Activated T-cell treated with anti-CD3 and anti-CD28 coated beads, Interleukin-2, amount 50 U/mL, for 24 hours (primary cell): Measurements from ENCODE around the gene PAFAH1B1.
"Not testable (repeated sequence)": the region's sequence is repeated elsewhere in the genome, so short reads cannot be mapped to it uniquely, and the experiment has no call there.

Experiments
- DNase-seq: peaks from one replicate; pipeline ENCODE4 v3.0.0-alpha.2; 2020
- H3K27ac Mint-ChIP-seq: 2 replicates; pipeline ENCODE4 v1.8.0; 2020; ENCODE audit warnings: mild to moderate bottlenecking, mixed read lengths
- H3K27me3 Mint-ChIP-seq: 2 replicates; pipeline ENCODE4 v1.8.0; 2020; ENCODE audit warnings: mixed read lengths
- H3K36me3 Mint-ChIP-seq: 2 replicates; pipeline ENCODE4 v1.8.0; 2020; ENCODE audit warnings: low read depth, mixed read lengths
- H3K4me1 Mint-ChIP-seq: 2 replicates; pipeline ENCODE4 v1.8.0; 2020; ENCODE audit warnings: low read depth, mixed read lengths
- H3K4me3 Mint-ChIP-seq: 2 replicates; pipeline ENCODE4 v1.8.0; 2020; ENCODE audit warnings: mild to moderate bottlenecking, moderate library complexity, mixed read lengths
- H3K9me3 Mint-ChIP-seq: 2 replicates; pipeline ENCODE4 v1.8.0; 2020; ENCODE audit warnings: mixed read lengths

The PAFAH1B1 gene

GRCh38 chr17:2636169-2636930 is 42.9 kb downstream of the PAFAH1B1 start:
- peaks cover 79% of the 10 kb centered on the region for H3K36me3 Mint-ChIP-seq
- H3K4me3 Mint-ChIP-seq: no peak overlapping the region
- H3K4me1 Mint-ChIP-seq: peaks cover 58% of the 10 kb centered on the region
- no peak for DNase-seq
- no peaks in the 10 kb centered on the region for H3K9me3 Mint-ChIP-seq
- no peaks in the 10 kb centered on the region for H3K27me3 Mint-ChIP-seq
- peak overlapping the region; percentile 60 for H3K27ac Mint-ChIP-seq

- Mint-ChIP-seq H3K36me3 (peaks cover 79% of the 10 kb centered on the region), H3K9me3 (no peaks in the 10 kb centered on the region), H3K27ac (peak overlapping the region; percentile 58), H3K27me3 (no peaks in the 10 kb centered on the region), H3K4me1 (peaks cover 50% of the 10 kb centered on the region), H3K4me3 (no peak overlapping the region)
- no peak for DNase-seq
These were observed 44.0 kb downstream of the PAFAH1B1 start for GRCh38 chr17:2637422-2637821.

- H3K36me3 Mint-ChIP-seq: peaks cover 76% of the 10 kb centered on the region
- peak overlapping the region; percentile 52 for H3K27ac Mint-ChIP-seq
- H3K4me1 Mint-ChIP-seq: peaks cover 12% of the 10 kb centered on the region
- no peaks in the 10 kb centered on the region for H3K27me3 Mint-ChIP-seq
- no peak overlapping the region for H3K4me3 Mint-ChIP-seq
- no peak for DNase-seq
- no peaks in the 10 kb centered on the region for H3K9me3 Mint-ChIP-seq
These were observed 51.5 kb downstream of the PAFAH1B1 start for GRCh38 chr17:2644971-2645370.

DNA sequence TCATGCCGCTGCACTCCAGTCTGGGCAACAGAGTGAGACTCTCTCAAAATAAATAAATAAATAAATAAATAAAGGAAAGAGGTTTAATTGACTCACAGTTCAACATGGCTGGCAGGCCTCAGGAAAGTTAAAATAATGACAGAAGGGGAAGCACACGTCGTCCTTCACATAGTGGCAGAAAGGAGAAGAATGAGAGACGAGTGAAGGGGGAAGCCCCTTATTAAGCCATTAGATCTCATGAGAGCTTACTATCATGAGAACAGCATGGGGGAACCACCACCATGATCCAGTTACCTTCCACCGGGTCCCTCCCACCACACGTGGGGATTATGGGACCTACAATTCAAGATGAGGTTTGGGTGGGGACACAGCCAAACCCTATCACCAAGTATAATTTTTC is 54.5 kb downstream of the PAFAH1B1 start:
- H3K27ac Mint-ChIP-seq: no peak overlapping the region
- H3K4me1 Mint-ChIP-seq: peaks cover 15% of the 10 kb centered on the region
- no peak for DNase-seq
- peaks cover 7% of the 10 kb centered on the region for H3K9me3 Mint-ChIP-seq
- no peaks in the 10 kb centered on the region for H3K27me3 Mint-ChIP-seq
- H3K4me3 Mint-ChIP-seq: no peak overlapping the region
- H3K36me3 Mint-ChIP-seq: peaks cover 71% of the 10 kb centered on the region

GRCh38 chr17:2649191-2649590 is 55.7 kb downstream of the PAFAH1B1 start:
- Mint-ChIP-seq H3K27me3 (no peaks in the 10 kb centered on the region), H3K9me3 (peaks cover 7% of the 10 kb centered on the region), H3K4me3 (no peak overlapping the region), H3K4me1 (peaks cover 20% of the 10 kb centered on the region), H3K27ac (no peak overlapping the region), H3K36me3 (peaks cover 65% of the 10 kb centered on the region)
- no peak for DNase-seq

- H3K9me3 Mint-ChIP-seq, H3K27me3 Mint-ChIP-seq, DNase-seq, H3K4me3 Mint-ChIP-seq: not testable (repeated sequence)
- peak overlapping the region; percentile 69 for H3K27ac Mint-ChIP-seq
- peaks cover 47% of the 10 kb centered on the region for H3K4me1 Mint-ChIP-seq
- H3K36me3 Mint-ChIP-seq: peaks cover 73% of the 10 kb centered on the region
These were observed 59.5 kb downstream of the PAFAH1B1 start for GRCh38 chr17:2652911-2653310.

DNA sequence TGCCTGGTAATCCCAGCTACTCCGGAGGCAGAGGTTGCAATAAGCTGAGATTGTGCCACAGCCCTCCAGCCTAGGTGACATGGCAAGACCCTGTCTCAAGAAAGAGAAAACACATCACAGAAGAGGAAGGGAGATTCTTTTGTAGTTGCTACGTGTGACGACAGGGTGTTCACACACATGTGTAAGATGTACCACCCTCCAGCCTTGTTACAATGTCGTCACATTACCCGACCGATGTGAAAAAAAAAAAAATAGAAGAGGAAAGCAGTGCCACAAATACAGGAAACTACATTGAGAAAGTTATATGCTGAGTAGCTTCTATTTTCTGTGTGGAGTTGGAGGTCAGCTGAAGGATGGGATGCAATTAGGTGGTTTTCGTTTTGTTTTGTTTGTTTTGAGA is 62.1 kb downstream of the PAFAH1B1 start:
- Mint-ChIP-seq H3K9me3 (peaks cover 7% of the 10 kb centered on the region), H3K36me3 (peaks cover 75% of the 10 kb centered on the region), H3K4me1 (peaks cover 61% of the 10 kb centered on the region), H3K27me3 (no peaks in the 10 kb centered on the region), H3K27ac (peak overlapping the region; percentile 83), H3K4me3 (no peak overlapping the region)
- no peak for DNase-seq

- H3K36me3 Mint-ChIP-seq: peaks cover 73% of the 10 kb centered on the region
- H3K4me3 Mint-ChIP-seq: no peak overlapping the region
- no peak for DNase-seq
- H3K4me1 Mint-ChIP-seq: peaks cover 64% of the 10 kb centered on the region
- H3K9me3 Mint-ChIP-seq: peaks cover 4% of the 10 kb centered on the region
- no peaks in the 10 kb centered on the region for H3K27me3 Mint-ChIP-seq
- peak overlapping the region; percentile 83 for H3K27ac Mint-ChIP-seq
These were observed 62.8 kb downstream of the PAFAH1B1 start for GRCh38 chr17:2656283-2656682.

- Mint-ChIP-seq H3K4me1 (peaks cover 57% of the 10 kb centered on the region), H3K36me3 (peaks cover 62% of the 10 kb centered on the region)
- H3K9me3 Mint-ChIP-seq, H3K4me3 Mint-ChIP-seq, H3K27ac Mint-ChIP-seq, H3K27me3 Mint-ChIP-seq, DNase-seq: not testable (repeated sequence)
These were observed 65.9 kb downstream of the PAFAH1B1 start for GRCh38 chr17:2659337-2659736.

- H3K36me3 Mint-ChIP-seq: peaks cover 59% of the 10 kb centered on the region
- not testable (repeated sequence) for H3K4me3 Mint-ChIP-seq, H3K9me3 Mint-ChIP-seq, H3K27me3 Mint-ChIP-seq, DNase-seq
- peak overlapping the region; percentile 64 for H3K27ac Mint-ChIP-seq
- H3K4me1 Mint-ChIP-seq: peaks cover 51% of the 10 kb centered on the region
These were observed 67.0 kb downstream of the PAFAH1B1 start for GRCh38 chr17:2660410-2660809.

DNA sequence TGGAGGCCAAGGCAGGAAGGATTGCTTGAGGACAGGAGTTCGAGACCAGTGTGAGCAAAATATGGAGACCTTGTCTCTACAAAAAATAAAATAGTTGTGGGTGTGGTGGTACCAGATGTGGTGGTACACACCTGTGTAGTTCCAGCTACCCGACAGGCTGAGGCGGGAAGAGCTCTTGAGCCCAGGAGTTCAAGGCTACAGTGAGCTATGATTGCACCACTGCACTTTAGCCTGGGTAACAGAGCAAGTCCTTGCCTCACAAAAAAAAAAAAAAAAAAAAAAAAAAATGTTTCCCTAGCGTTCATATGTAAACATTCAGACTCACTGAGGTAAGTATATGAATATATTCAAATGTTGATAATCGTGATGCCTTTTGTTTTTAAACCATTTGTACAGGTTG is 78.6 kb downstream of the PAFAH1B1 start:
- Mint-ChIP-seq H3K27me3 (no peaks in the 10 kb centered on the region), H3K9me3 (no peaks in the 10 kb centered on the region), H3K27ac (no peak overlapping the region), H3K36me3 (peaks cover 91% of the 10 kb centered on the region), H3K4me1 (peaks cover 5% of the 10 kb centered on the region), H3K4me3 (no peak overlapping the region)
- DNase-seq: no peak

- H3K36me3 Mint-ChIP-seq: peaks cover 88% of the 10 kb centered on the region
- not testable (repeated sequence) for H3K9me3 Mint-ChIP-seq, DNase-seq, H3K4me1 Mint-ChIP-seq, H3K27me3 Mint-ChIP-seq, H3K27ac Mint-ChIP-seq, H3K4me3 Mint-ChIP-seq
These were observed 85.8 kb downstream of the PAFAH1B1 start for GRCh38 chr17:2679247-2679646.

- no peaks in the 10 kb centered on the region for H3K4me1 Mint-ChIP-seq
- H3K27ac Mint-ChIP-seq: peak overlapping the region; percentile 68
- DNase-seq: no peak
- peaks cover 85% of the 10 kb centered on the region for H3K36me3 Mint-ChIP-seq
- H3K4me3 Mint-ChIP-seq: no peak overlapping the region
- H3K27me3 Mint-ChIP-seq: no peaks in the 10 kb centered on the region
- no peaks in the 10 kb centered on the region for H3K9me3 Mint-ChIP-seq
These were observed 87.5 kb downstream of the PAFAH1B1 start for GRCh38 chr17:2680961-2681360.

- H3K4me3 Mint-ChIP-seq: no peak overlapping the region
- peaks cover 78% of the 10 kb centered on the region for H3K36me3 Mint-ChIP-seq
- no peaks in the 10 kb centered on the region for H3K4me1 Mint-ChIP-seq
- H3K9me3 Mint-ChIP-seq: no peaks in the 10 kb centered on the region
- no peaks in the 10 kb centered on the region for H3K27me3 Mint-ChIP-seq
- no peak for DNase-seq
- H3K27ac Mint-ChIP-seq: no peak overlapping the region
These were observed 88.2 kb downstream of the PAFAH1B1 start for GRCh38 chr17:2681650-2682049.

- no peak for DNase-seq
- peaks cover 73% of the 10 kb centered on the region for H3K36me3 Mint-ChIP-seq
- H3K27ac Mint-ChIP-seq: no peak overlapping the region
- no peaks in the 10 kb centered on the region for H3K27me3 Mint-ChIP-seq
- H3K4me1 Mint-ChIP-seq: no peaks in the 10 kb centered on the region
- no peaks in the 10 kb centered on the region for H3K9me3 Mint-ChIP-seq
- no peak overlapping the region for H3K4me3 Mint-ChIP-seq
These were observed 88.9 kb downstream of the PAFAH1B1 start for GRCh38 chr17:2682176-2682938.
